Neural progenitor cell (in vitro differentiated cells): ENCODE measurements around the gene ZFP69B.

Experiments
- CTCF ChIP-seq: fragments of 200-600 bp; sonication (generic); IDR thresholded peaks from 2 replicates; pipeline ENCODE4 v1.5.1; 2017; ENCODE audit warnings: antibody characterized with exemption, mild to moderate bottlenecking
- EZH2 ChIP-seq: fragments of 200-600 bp; sonication (generic); IDR thresholded peaks from 2 replicates; pipeline ENCODE4 v1.6.1; 2017; ENCODE audit warnings: antibody characterized with exemption, mild to moderate bottlenecking, moderate library complexity
- EZH2phosphoT487 ChIP-seq: fragments of 200-600 bp; sonication (generic); IDR thresholded peaks from 2 replicates; pipeline ENCODE4 v1.6.1; 2017; ENCODE audit warnings: antibody characterized with exemption

GRCh38 chr1:40423264-40423642 lies 27.0 kb upstream of the ZFP69B start:
- no peak for TF ChIP-seq EZH2
- no peak for TF ChIP-seq CTCF
- TF ChIP-seq EZH2phosphoT487, result no peak
